ENCODE data around the gene DCLK2. TPM values are rescaled to one million over a fixed set of nuclear protein-coding genes. Genes with fewer than 3 reads are reported as not detected.

DCLK2 gene
- total RNA-seq, 3 donors from 2014 or later (not counting 1 experiment from before 2014, with no cell fraction given): 0.31 TPM; not detected in 2

GRCh38 chr4:150149381-150149780 lies 71.1 kb downstream of the DCLK2 start:
- Mint-ChIP-seq H3K4me3 (no peak overlapping the region), H3K36me3 (no peaks in the 10 kb centered on the region), H3K27ac (no peak overlapping the region), H3K9me3 (no peaks in the 10 kb centered on the region), H3K27me3 (ENCODE audit: low read depth in 2 of 2) (no peaks in the 10 kb centered on the region), H3K4me1 (no peaks in the 10 kb centered on the region)
- intact Hi-C loops (cut with micrococcal nuclease): no loop called here
- Histone ChIP-seq H3K27ac (ENCODE audit: low read length) (no peak overlapping the region), H3K4me1 (ENCODE audit: control insufficient read depth, insufficient read depth, low read length) (no peaks in the 10 kb centered on the region), H3K4me3 (ENCODE audit: low read length) (no peak overlapping the region), H3K27me3 (ENCODE audit: control insufficient read depth, insufficient read depth, low read length) (no peaks in the 10 kb centered on the region), H3K9me3 (ENCODE audit: control insufficient read depth, insufficient read depth, low read length) (no peaks in the 10 kb centered on the region), H3K36me3 (ENCODE audit: control insufficient read depth, insufficient read depth, low read length) (no peaks in the 10 kb centered on the region)
- no peak for TF ChIP-seq CTCF (IDR thresholded peaks at IDR 0.05)
- ATAC-seq (no peak), DNase-seq (no peak)
- WGBS (ENCODE audit: insufficient coverage): 86% methylated on average over 1 of the region's 1 CpG

GRCh38 chr4:150150629-150151062 lies 72.4 kb downstream of the DCLK2 start:
- WGBS (ENCODE audit: insufficient coverage): no CpG with 5 or more reads among the region's 1 CpG
- Histone ChIP-seq H3K27ac (ENCODE audit: low read length) (no peak overlapping the region), H3K27me3 (ENCODE audit: control insufficient read depth, insufficient read depth, low read length) (no peaks in the 10 kb centered on the region), H3K9me3 (ENCODE audit: control insufficient read depth, insufficient read depth, low read length) (no peaks in the 10 kb centered on the region), H3K36me3 (ENCODE audit: control insufficient read depth, insufficient read depth, low read length) (no peaks in the 10 kb centered on the region), H3K4me1 (ENCODE audit: control insufficient read depth, insufficient read depth, low read length) (no peaks in the 10 kb centered on the region), H3K4me3 (ENCODE audit: low read length) (no peak overlapping the region)
- ATAC-seq (no peak), DNase-seq (no peak)
- H3K27me3 Mint-ChIP-seq (ENCODE audit: low read depth in 2 of 2): peaks cover 0 to 2% of the 10 kb centered on the region in 2 donors
- no peak overlapping the region for H3K4me3 Mint-ChIP-seq
- H3K27ac Mint-ChIP-seq: no peak overlapping the region
- no peak for TF ChIP-seq CTCF (IDR thresholded peaks at IDR 0.05)
- intact Hi-C loops (cut with micrococcal nuclease): no loop called here
- no peaks in the 10 kb centered on the region for H3K36me3 Mint-ChIP-seq
- H3K9me3 Mint-ChIP-seq: no peaks in the 10 kb centered on the region
- no peaks in the 10 kb centered on the region for H3K4me1 Mint-ChIP-seq

- H3K36me3 ChIP-seq (ENCODE audit: control insufficient read depth, insufficient read depth, low read length): no peaks in the 10 kb centered on the region
- no peak overlapping the region for H3K27ac ChIP-seq (ENCODE audit: low read length)
- no peak overlapping the region for H3K4me3 ChIP-seq (ENCODE audit: low read length)
- DNase-seq: no peak
- ATAC-seq: no peak
- Mint-ChIP-seq H3K4me3 (no peak overlapping the region), H3K27me3 (ENCODE audit: low read depth in 2 of 2) (peaks cover 0 to 3% of the 10 kb centered on the region in 2 donors), H3K27ac (no peak overlapping the region), H3K9me3 (no peaks in the 10 kb centered on the region), H3K36me3 (no peaks in the 10 kb centered on the region), H3K4me1 (no peaks in the 10 kb centered on the region)
- no peaks in the 10 kb centered on the region for H3K4me1 ChIP-seq (ENCODE audit: control insufficient read depth, insufficient read depth, low read length)
- TF ChIP-seq CTCF (IDR thresholded peaks at IDR 0.05): no peak
- H3K27me3 ChIP-seq (ENCODE audit: control insufficient read depth, insufficient read depth, low read length): no peaks in the 10 kb centered on the region
- WGBS (ENCODE audit: insufficient coverage): 92% methylated on average over 3 of the region's 3 CpGs
- H3K9me3 ChIP-seq (ENCODE audit: control insufficient read depth, insufficient read depth, low read length): no peaks in the 10 kb centered on the region
- intact Hi-C loops (cut with micrococcal nuclease): no loop called here
These were observed 74.5 kb downstream of the DCLK2 start for GRCh38 chr4:150152766-150153165.

- H3K36me3 Mint-ChIP-seq: no peaks in the 10 kb centered on the region
- Histone ChIP-seq H3K9me3 (ENCODE audit: control insufficient read depth, insufficient read depth, low read length) (no peaks in the 10 kb centered on the region), H3K27me3 (ENCODE audit: control insufficient read depth, insufficient read depth, low read length) (no peaks in the 10 kb centered on the region), H3K27ac (ENCODE audit: low read length) (no peak overlapping the region), H3K4me1 (ENCODE audit: control insufficient read depth, insufficient read depth, low read length) (no peaks in the 10 kb centered on the region), H3K36me3 (ENCODE audit: control insufficient read depth, insufficient read depth, low read length) (no peaks in the 10 kb centered on the region), H3K4me3 (ENCODE audit: low read length) (no peak overlapping the region)
- no peak overlapping the region for H3K27ac Mint-ChIP-seq
- WGBS (ENCODE audit: insufficient coverage): 93% methylated on average over 4 of the region's 4 CpGs
- peaks cover 0 to 3% of the 10 kb centered on the region in 2 donors for H3K27me3 Mint-ChIP-seq (ENCODE audit: low read depth in 2 of 2)
- H3K4me1 Mint-ChIP-seq: no peaks in the 10 kb centered on the region
- no peak for DNase-seq
- no peaks in the 10 kb centered on the region for H3K9me3 Mint-ChIP-seq
- ATAC-seq: no peak
- intact Hi-C loops (cut with micrococcal nuclease): no loop called here
- TF ChIP-seq CTCF (IDR thresholded peaks at IDR 0.05): no peak
- H3K4me3 Mint-ChIP-seq: no peak overlapping the region
These were observed 77.1 kb downstream of the DCLK2 start for GRCh38 chr4:150155391-150155790.
